HEK293 (cell line): ENCODE measurements around the gene BMERB1.
A peak's percentile ranks its signal among the peaks of the same experiment; 100 is the strongest.

Source experiments
- CTCF ChIA-PET: fragments of 350-600 bp; formaldehyde crosslinking; extraction: SDS; loops from one replicate; lab custom pipeline; 2021; ENCODE audit warnings: antibody characterized with exemption; lab: Yijun Ruan, JAX
- POLR2A ChIA-PET: fragments of 300-600 bp; formaldehyde crosslinking; extraction: SDS; loops from one replicate; lab custom pipeline; 2020; ENCODE audit warnings: antibody characterized with exemption, inconsistent platforms; lab: Yijun Ruan, JAX
- H3K27ac ChIP-seq: fragments of 200-500 bp; sonication (Bioruptor generic); 2 replicates; pipeline ENCODE4 v1.5.1; 2014; ENCODE audit warnings: low read depth, low read length, control low read depth, inconsistent platforms; ENCODE audit errors: extremely low read depth
- H3K36me3 ChIP-seq, 2 experiments: fragments of 200-500 bp in 1 of 2; sonication (Bioruptor generic) in 1 of 2; 1 replicate in 1 of 2; 2 replicates in 1 of 2; pipeline ENCODE4 v1.5.1; 2014 to 2017; ENCODE audit warnings: inconsistent platforms in 2 of 2, low read length in 2 of 2; ENCODE audit not compliant: control insufficient read depth in 2 of 2, insufficient read depth in 1 of 2
- H3K4me1 ChIP-seq: fragments of 200-500 bp; sonication (Bioruptor generic); 2 replicates; pipeline ENCODE4 v1.5.1; 2014; ENCODE audit warnings: mild to moderate bottlenecking, low read length, inconsistent platforms; ENCODE audit not compliant: control insufficient read depth, insufficient read depth
- H3K4me3 ChIP-seq: 2 replicates; pipeline ENCODE4 v1.5.1; 2011; ENCODE audit warnings: low read depth, mild to moderate bottlenecking, control low read depth, low read length, moderate library complexity
- H3K9me3 ChIP-seq: fragments of 200-500 bp; sonication (Bioruptor generic); 2 replicates; pipeline ENCODE4 v1.5.1; 2014; ENCODE audit warnings: low read depth, low read length, inconsistent platforms; ENCODE audit not compliant: control insufficient read depth, insufficient read depth
- BCL11B ChIP-seq: fragments of 450-650 bp; formaldehyde crosslinking; IDR thresholded peaks from 2 replicates; pipeline ENCODE4 v1.5.1; 2016; ENCODE audit warnings: low read depth, missing biosample characterization, missing genetic modification characterization
- GLIS2 ChIP-seq: fragments of 450-650 bp; formaldehyde crosslinking; IDR thresholded peaks from 2 replicates; pipeline ENCODE4 v1.5.1; 2016; ENCODE audit warnings: missing biosample characterization, missing genetic modification characterization
- MZF1 ChIP-seq: fragments of 450-650 bp; formaldehyde crosslinking; IDR thresholded peaks from 2 replicates; pipeline ENCODE4 v1.5.1; 2017; ENCODE audit warnings: missing biosample characterization, missing genetic modification characterization, borderline replicate concordance
- SETDB1 ChIP-seq: IDR thresholded peaks from one replicate; pipeline ENCODE4 v1.6.1; 2017; ENCODE audit warnings: mild to moderate bottlenecking, low read length, moderate library complexity, mixed read lengths; ENCODE audit not compliant: insufficient read length
- ZBTB1 ChIP-seq: fragments of 450-650 bp; formaldehyde crosslinking; IDR thresholded peaks from 2 replicates; pipeline ENCODE4 v1.5.1; 2016; ENCODE audit warnings: missing biosample characterization, missing genetic modification characterization
- ZBTB17 ChIP-seq: fragments of 450-650 bp; formaldehyde crosslinking; IDR thresholded peaks from 2 replicates; pipeline ENCODE4 v1.5.1; 2016; ENCODE audit warnings: missing biosample characterization, missing genetic modification characterization
- ZNF10 ChIP-seq: fragments of 450-650 bp; formaldehyde crosslinking; IDR thresholded peaks from 2 replicates; pipeline ENCODE4 v1.5.1; 2017; ENCODE audit warnings: missing biosample characterization, missing genetic modification characterization
- ZNF148 ChIP-seq: fragments of 450-650 bp; formaldehyde crosslinking; IDR thresholded peaks from 2 replicates; pipeline ENCODE4 v1.5.0; 2017; ENCODE audit warnings: missing biosample characterization, missing genetic modification characterization, borderline replicate concordance
- ZNF175 ChIP-seq: fragments of 450-650 bp; formaldehyde crosslinking; IDR thresholded peaks from 2 replicates; pipeline ENCODE4 v1.5.1; 2016; ENCODE audit warnings: missing biosample characterization, missing genetic modification characterization
- ZNF239 ChIP-seq: fragments of 450-650 bp; formaldehyde crosslinking; IDR thresholded peaks from 2 replicates; pipeline ENCODE4 v1.5.1; 2016; ENCODE audit warnings: missing biosample characterization, missing genetic modification characterization
- ZNF266 ChIP-seq: fragments of 450-650 bp; formaldehyde crosslinking; IDR thresholded peaks from 2 replicates; pipeline ENCODE4 v1.5.1; 2016; ENCODE audit warnings: missing biosample characterization, missing genetic modification characterization, low read depth
- ZNF404 ChIP-seq: fragments of 450-650 bp; formaldehyde crosslinking; IDR thresholded peaks from 2 replicates; pipeline ENCODE4 v1.5.1; 2017; ENCODE audit warnings: missing biosample characterization, missing genetic modification characterization
- ZNF488 ChIP-seq: fragments of 450-650 bp; formaldehyde crosslinking; IDR thresholded peaks from 2 replicates; pipeline ENCODE4 v1.5.1; 2016; ENCODE audit warnings: missing biosample characterization, missing genetic modification characterization
- ZNF529 ChIP-seq: fragments of 450-650 bp; formaldehyde crosslinking; IDR thresholded peaks from 2 replicates; pipeline ENCODE4 v1.5.1; 2017; ENCODE audit warnings: missing genetic modification characterization, missing biosample characterization; ENCODE audit not compliant: insufficient replicate concordance
- ZNF626 ChIP-seq: fragments of 450-650 bp; sonication (Bioruptor Pico); formaldehyde crosslinking; IDR thresholded peaks from 2 replicates; pipeline ENCODE4 v1.5.1; 2018; ENCODE audit warnings: missing biosample characterization, missing genetic modification characterization, inconsistent platforms
- ZNF664 ChIP-seq: fragments of 450-650 bp; formaldehyde crosslinking; IDR thresholded peaks from 2 replicates; pipeline ENCODE4 v1.5.1; 2016; ENCODE audit warnings: missing biosample characterization, missing genetic modification characterization
- ZNF677 ChIP-seq: fragments of 450-650 bp; IDR thresholded peaks from 2 replicates; pipeline ENCODE4 v1.5.0; 2018; ENCODE audit warnings: missing biosample characterization, mild to moderate bottlenecking, missing genetic modification characterization, moderate library complexity
- ZNF707 ChIP-seq: fragments of 450-650 bp; formaldehyde crosslinking; IDR thresholded peaks from 2 replicates; pipeline ENCODE4 v1.5.1; 2016; ENCODE audit warnings: missing biosample characterization, missing genetic modification characterization
- ZSCAN16 ChIP-seq: fragments of 450-650 bp; formaldehyde crosslinking; IDR thresholded peaks from 2 replicates; pipeline ENCODE4 v1.5.1; 2016; ENCODE audit warnings: missing biosample characterization, missing genetic modification characterization
- ZXDB ChIP-seq: fragments of 450-650 bp; formaldehyde crosslinking; IDR thresholded peaks from 2 replicates; pipeline ENCODE4 v1.5.1; 2016; ENCODE audit warnings: missing biosample characterization, missing genetic modification characterization

BMERB1 gene

DNA sequence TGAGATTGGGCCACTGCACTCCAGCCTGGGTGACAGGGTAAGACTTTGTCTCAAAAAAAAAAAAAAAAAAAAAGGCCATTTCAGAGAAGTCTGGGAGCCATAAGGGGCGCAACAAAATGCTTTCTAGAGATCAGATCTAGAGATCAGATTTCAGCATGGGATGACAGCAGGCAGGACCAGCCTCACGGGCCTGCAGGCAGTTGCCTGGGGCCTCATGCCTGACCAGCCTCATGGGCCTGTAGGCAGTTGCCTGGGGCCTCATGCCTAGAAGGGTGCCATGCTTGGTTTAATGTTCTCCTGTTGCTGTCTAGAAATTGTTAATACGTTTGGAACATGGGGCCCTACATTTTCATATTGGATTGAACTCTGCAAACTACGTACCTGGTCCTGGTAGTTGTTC lies 149.1 kb downstream of the BMERB1 start (continued):
- TF ChIP-seq SETDB1 (no peak), ZNF239 (no peak)

- Histone ChIP-seq H3K9me3 (no peaks in the 10 kb centered on the region), H3K27ac (no peak overlapping the region), H3K36me3 (no peaks in the 10 kb centered on the region), H3K4me1 (no peaks in the 10 kb centered on the region), H3K4me3 (no peak overlapping the region)
- TF ChIP-seq ZSCAN16 (tag by site-specific recombination) = no peak
- 0 out of 2 replicates have a peak, but pooled peaks have one; percentile 18 for TF ChIP-seq ZNF626 (tag by site-specific recombination)
- peak; percentile 77 for TF ChIP-seq SETDB1
- peak; percentile 47; the same call in 1 of the 2 replicates for TF ChIP-seq ZBTB17 (tag by site-specific recombination)
- TF ChIP-seq ZXDB = peak; percentile 16; the same call in 1 of the 2 replicates
- TF ChIP-seq ZNF175 (tag by site-specific recombination) = no peak
- TF ChIP-seq ZNF677 (tag by site-specific recombination) = no peak
- TF ChIP-seq ZNF529 (tag by site-specific recombination) = peak; percentile 39
- CTCF ChIA-PET = interaction anchor here (0.6 kb wide), 1 partner anchor 57 kb away, joined by 3 read pairs; no protein-coding TSS in a partner anchor
- POLR2A ChIA-PET = no interaction called here
Measured at GRCh38 chr16:15585956-15586355, 151.6 kb downstream of the BMERB1 start.

GRCh38 chr16:15586716-15587115 lies 152.3 kb downstream of the BMERB1 start:
- no peak for TF ChIP-seq MZF1 (tag by site-specific recombination)
- no peak for TF ChIP-seq GLIS2 (tag by site-specific recombination)
- no peak for TF ChIP-seq BCL11B
- no peak for TF ChIP-seq ZNF175 (tag by site-specific recombination)
- no peak for TF ChIP-seq ZNF707 (tag by site-specific recombination)
- TF ChIP-seq ZNF664 (tag by site-specific recombination) = no peak
- TF ChIP-seq ZBTB1 (tag by site-specific recombination) = no peak
- TF ChIP-seq ZNF266 (tag by site-specific recombination) = no peak
- no peak for TF ChIP-seq ZNF404 (tag by site-specific recombination)
- no peak for TF ChIP-seq ZNF488 (tag by site-specific recombination)
- TF ChIP-seq ZNF148 (tag by site-specific recombination) = no peak
- no peak for TF ChIP-seq ZNF10 (tag by site-specific recombination)
- ChIA-PET POLR2A (no interaction called here), CTCF (interaction anchor here (1.3 kb wide), 1 partner anchor 36 kb away, joined by 3 read pairs; no protein-coding TSS in a partner anchor)
- H3K4me1 ChIP-seq = no peaks in the 10 kb centered on the region
- H3K9me3 ChIP-seq = no peaks in the 10 kb centered on the region
- no peaks in the 10 kb centered on the region for H3K36me3 ChIP-seq
- no peak overlapping the region for H3K27ac ChIP-seq
- H3K4me3 ChIP-seq = no peak overlapping the region
